ENCODE data around the gene ATXN7L1. TPM values are rescaled to one million over a fixed set of nuclear protein-coding genes. Genes with fewer than 3 reads are reported as not detected.

The ATXN7L1 gene
- total and polyA plus RNA-seq, 9 donors, result 5.0 to 17.6 (median 11.4) TPM

- Histone ChIP-seq H3K27me3 (no peaks in the 10 kb centered on the region), H3K4me3 (no peak overlapping the region), H3K9me3 (no peaks in the 10 kb centered on the region), H3K27ac (no peak overlapping the region), H3K36me3 (no peaks in the 10 kb centered on the region), H3K4me1 (ENCODE audit: insufficient read depth) (no peaks in the 10 kb centered on the region)
- WGBS, 3 donors, result 93 to 95% (median 94%) methylated on average over 4 of the region's 4 CpGs
- DNase-seq, result no peak
- intact Hi-C loops (cut with DNase I), result no loop called here
- TF ChIP-seq EP300 (IDR thresholded peaks at IDR 0.05), result no peak
- TF ChIP-seq POLR2A (IDR thresholded peaks at IDR 0.05), result no peak
- TF ChIP-seq, protein P1, sequence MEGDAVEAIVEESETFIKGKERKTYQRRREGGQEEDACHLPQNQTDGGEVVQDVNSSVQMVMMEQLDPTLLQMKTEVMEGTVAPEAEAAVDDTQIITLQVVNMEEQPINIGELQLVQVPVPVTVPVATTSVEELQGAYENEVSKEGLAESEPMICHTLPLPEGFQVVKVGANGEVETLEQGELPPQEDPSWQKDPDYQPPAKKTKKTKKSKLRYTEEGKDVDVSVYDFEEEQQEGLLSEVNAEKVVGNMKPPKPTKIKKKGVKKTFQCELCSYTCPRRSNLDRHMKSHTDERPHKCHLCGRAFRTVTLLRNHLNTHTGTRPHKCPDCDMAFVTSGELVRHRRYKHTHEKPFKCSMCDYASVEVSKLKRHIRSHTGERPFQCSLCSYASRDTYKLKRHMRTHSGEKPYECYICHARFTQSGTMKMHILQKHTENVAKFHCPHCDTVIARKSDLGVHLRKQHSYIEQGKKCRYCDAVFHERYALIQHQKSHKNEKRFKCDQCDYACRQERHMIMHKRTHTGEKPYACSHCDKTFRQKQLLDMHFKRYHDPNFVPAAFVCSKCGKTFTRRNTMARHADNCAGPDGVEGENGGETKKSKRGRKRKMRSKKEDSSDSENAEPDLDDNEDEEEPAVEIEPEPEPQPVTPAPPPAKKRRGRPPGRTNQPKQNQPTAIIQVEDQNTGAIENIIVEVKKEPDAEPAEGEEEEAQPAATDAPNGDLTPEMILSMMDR (IDR thresholded peaks at IDR 0.05), result no peak
Observed at GRCh38 chr7:105911961-105912575, 35.7 kb upstream of the ATXN7L1 start.

DNA sequence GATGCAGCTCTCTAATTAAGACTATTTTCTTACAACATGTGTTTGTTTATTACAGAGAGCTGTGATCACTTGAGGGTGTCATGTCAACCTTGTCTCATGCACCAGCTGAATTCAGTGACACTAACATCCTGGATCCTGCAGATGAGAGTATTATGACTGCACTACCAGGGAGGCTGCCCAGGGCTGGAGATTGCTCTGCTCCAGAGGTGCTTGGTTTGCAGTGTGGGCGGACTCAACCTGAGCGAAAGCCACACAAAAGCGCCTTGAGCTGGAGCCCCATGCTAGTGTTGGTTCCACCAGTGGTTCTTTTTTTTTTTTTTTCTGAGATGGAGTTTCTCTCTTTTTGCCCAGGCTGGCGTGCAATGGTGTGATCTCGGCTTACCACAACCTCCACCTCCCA is 33.8 kb upstream of the ATXN7L1 start:
- Histone ChIP-seq H3K9me3 (no peaks in the 10 kb centered on the region), H3K27me3 (no peaks in the 10 kb centered on the region), H3K4me1 (ENCODE audit: insufficient read depth) (no peaks in the 10 kb centered on the region), H3K36me3 (no peaks in the 10 kb centered on the region), H3K4me3 (no peak overlapping the region), H3K27ac (no peak overlapping the region)
- intact Hi-C loops (cut with DNase I), result no loop called here
- DNase-seq, result no peak
- no peak for TF ChIP-seq POLR2A (IDR thresholded peaks at IDR 0.05)
- TF ChIP-seq, protein P1 (IDR thresholded peaks at IDR 0.05), result no peak
- TF ChIP-seq EP300 (IDR thresholded peaks at IDR 0.05), result no peak
- 95 to 99% (median 97%) methylated on average over 5 of the region's 5 CpGs for WGBS, 3 donors

- WGBS, 3 donors, result 74 to 82% (median 76%) methylated on average over 7 of the region's 7 CpGs
- H3K36me3 ChIP-seq, result no peaks in the 10 kb centered on the region
- H3K4me1 ChIP-seq (ENCODE audit: insufficient read depth), result no peaks in the 10 kb centered on the region
- no peak for DNase-seq
- TF ChIP-seq EP300 (IDR thresholded peaks at IDR 0.05) (no peak), POLR2A (IDR thresholded peaks at IDR 0.05) (no peak)
- TF ChIP-seq, protein P1 (IDR thresholded peaks at IDR 0.05), result no peak
- H3K27me3 ChIP-seq, result no peaks in the 10 kb centered on the region
- H3K4me3 ChIP-seq, result no peak overlapping the region
- H3K9me3 ChIP-seq, result no peaks in the 10 kb centered on the region
- intact Hi-C loops (cut with DNase I), result no loop called here
- H3K27ac ChIP-seq, result no peak overlapping the region
Observed at GRCh38 chr7:105909742-105910141, 33.3 kb upstream of the ATXN7L1 start.

- DNase-seq, result no peak
- 79 to 86% (median 83%) methylated on average over 9 of the region's 9 CpGs for WGBS, 3 donors
- H3K4me3 ChIP-seq, result no peak overlapping the region
- TF ChIP-seq EP300 (IDR thresholded peaks at IDR 0.05), result no peak
- TF ChIP-seq POLR2A (IDR thresholded peaks at IDR 0.05), result no peak
- TF ChIP-seq, protein P1 (IDR thresholded peaks at IDR 0.05), result no peak
- intact Hi-C loops (cut with DNase I), result no loop called here
- H3K9me3 ChIP-seq, result no peaks in the 10 kb centered on the region
- no peaks in the 10 kb centered on the region for H3K36me3 ChIP-seq
- no peaks in the 10 kb centered on the region for H3K4me1 ChIP-seq (ENCODE audit: insufficient read depth)
- H3K27ac ChIP-seq, result no peak overlapping the region
- H3K27me3 ChIP-seq, result no peaks in the 10 kb centered on the region
Observed at GRCh38 chr7:105907129-105907846, 30.9 kb upstream of the ATXN7L1 start.
